Smooth muscle cell (in vitro differentiated cells): ENCODE measurements around the gene IL17RD. TPM values are rescaled to one million over a fixed set of nuclear protein-coding genes. Genes with fewer than 3 reads are reported as not detected.
A peak's percentile ranks its signal among the peaks of the same experiment; 100 is the strongest.

Experiments used
- DNase-seq: peaks from one replicate; lab custom pipeline; 2025; ENCODE audit not compliant: unreplicated experiment; lab: John Stamatoyannopoulos, UW
- H2AFZ ChIP-seq: fragments of 200-600 bp; sonication (generic); 2 replicates; pipeline ENCODE4 v1.6.0; 2016; ENCODE audit warnings: antibody characterized with exemption, low read depth, mild to moderate bottlenecking
- H3F3A ChIP-seq: fragments of 200-600 bp; sonication (generic); 2 replicates; pipeline ENCODE4 v1.6.0; 2017; ENCODE audit warnings: antibody characterized with exemption, low read depth
- H3K27ac ChIP-seq: fragments of 200-600 bp; sonication (generic); 2 replicates; pipeline ENCODE4 v1.5.1; 2016; ENCODE audit warnings: low read depth, mild to moderate bottlenecking
- H3K27me3 ChIP-seq: fragments of 200-600 bp; sonication (generic); 2 replicates; pipeline ENCODE4 v1.6.1; 2016; ENCODE audit warnings: low read depth, mild to moderate bottlenecking
- H3K36me3 ChIP-seq: fragments of 200-600 bp; sonication (generic); 2 replicates; pipeline ENCODE4 v1.5.1; 2016; ENCODE audit warnings: low read depth
- H3K4me1 ChIP-seq: fragments of 200-600 bp; sonication (generic); 2 replicates; pipeline ENCODE4 v1.5.1; 2016; ENCODE audit warnings: low read depth
- H3K4me2 ChIP-seq: fragments of 200-600 bp; sonication (generic); 2 replicates; pipeline ENCODE4 v1.6.0; 2016; ENCODE audit warnings: mild to moderate bottlenecking
- H3K4me3 ChIP-seq: fragments of 200-600 bp; sonication (generic); 2 replicates; pipeline ENCODE4 v1.5.1; 2016; ENCODE audit warnings: mild to moderate bottlenecking
- H3K79me2 ChIP-seq: fragments of 200-600 bp; sonication (generic); 2 replicates; pipeline ENCODE4 v1.6.0; 2016; ENCODE audit warnings: low read depth, mild to moderate bottlenecking
- H3K9ac ChIP-seq: fragments of 200-600 bp; sonication (generic); 2 replicates; pipeline ENCODE4 v1.6.0; 2016; ENCODE audit warnings: low read depth
- H3K9me3 ChIP-seq: fragments of 200-600 bp; sonication (generic); replicated peaks from 2 replicates; pipeline ENCODE4 v1.5.1; 2016; ENCODE audit warnings: low read depth
- H4K20me1 ChIP-seq: fragments of 200-600 bp; sonication (generic); 2 replicates; pipeline ENCODE4 v1.6.0; 2016; ENCODE audit warnings: low read depth
- CTCF ChIP-seq: fragments of 200-600 bp; sonication (generic); IDR thresholded peaks from 2 replicates; pipeline ENCODE4 v1.5.1; 2017; ENCODE audit warnings: borderline replicate concordance, mild to moderate bottlenecking, antibody characterized with exemption; ENCODE audit not compliant: insufficient read depth, poor library complexity, severe bottlenecking
- WGBS: methylation state at CpG from one replicate; pipeline ENCODE4 v1.1.7; 2016; ENCODE audit warnings: low lambda C conversion rate; 5-methylcytosine and 5-hydroxymethylcytosine counted together
- polyA plus RNA-seq: library from polyadenylated mRNA; unstranded; fragments of >200 nt; fragmentation: Nextera tagmentation; extraction: Ambion mirVana; gene quantifications from 2 replicates; pipeline ENCODE4 v1.2.1, GENCODE V29; 2016
- total RNA-seq: library from RNA; depleted of rRNA; stranded (reverse); fragments of >200 nt; gene quantifications from 2 replicates; pipeline ENCODE4 v1.2.3, GENCODE V29; 2014

IL17RD gene
- total and polyA plus RNA-seq, 2 experiments from 2014 or later: 0.59 to 1.9 TPM

DNA sequence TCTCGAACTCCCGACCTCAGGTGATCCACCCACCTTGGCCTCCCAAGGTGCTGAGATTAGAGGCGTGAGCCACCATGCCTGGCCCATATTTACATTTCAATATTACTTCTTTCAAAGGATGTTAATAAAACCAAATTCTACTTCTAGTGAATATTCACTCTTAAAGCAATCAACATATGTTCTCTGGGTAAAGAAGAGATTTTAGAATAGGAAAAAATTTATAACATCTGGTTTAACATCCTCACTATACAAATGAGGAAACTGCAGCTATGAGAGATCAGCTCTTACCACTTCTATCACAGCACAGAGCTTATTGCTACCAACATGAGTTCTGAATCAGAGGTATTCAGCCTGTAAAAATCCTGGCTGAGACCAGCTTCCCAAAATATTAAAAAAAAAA lies 48.7 kb downstream of the IL17RD start:
- Histone ChIP-seq H3K27ac (no peak overlapping the region), H3K9ac (no peak overlapping the region), H3K9me3 (no peaks in the 10 kb centered on the region), H2AFZ (no peak overlapping the region), H3K4me1 (peaks cover 1% of the 10 kb centered on the region), H3K36me3 (no peaks in the 10 kb centered on the region), H3K4me3 (no peak overlapping the region), H3K27me3 (no peaks in the 10 kb centered on the region), H3K4me2 (no peak overlapping the region), H4K20me1 (no peaks in the 10 kb centered on the region), H3K79me2 (no peaks in the 10 kb centered on the region), H3F3A (no peaks in the 10 kb centered on the region)
- 94% methylated on average over 3 of the region's 3 CpGs for WGBS
- TF ChIP-seq CTCF: no peak
- DNase-seq: no peak

DNA sequence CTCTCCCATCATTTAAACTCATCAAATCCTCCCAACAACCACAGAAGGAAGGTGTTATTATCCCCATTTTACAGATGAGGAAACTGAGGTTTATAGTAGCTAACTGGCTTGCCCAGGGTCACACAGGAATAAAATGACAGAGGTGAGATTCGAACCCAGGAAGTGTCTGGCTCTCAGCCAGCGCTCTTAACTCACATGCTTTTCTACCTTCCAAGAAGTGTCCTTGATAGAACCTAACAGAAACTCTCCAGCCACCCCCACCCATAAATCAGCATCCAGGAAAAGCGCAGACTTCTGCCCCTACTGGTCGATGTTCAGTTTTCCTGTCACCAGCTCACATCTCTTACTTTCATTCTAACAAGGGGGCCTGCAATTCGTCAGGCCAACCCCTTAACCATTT lies 52.9 kb downstream of the IL17RD start:
- Histone ChIP-seq H3K9ac (no peak overlapping the region), H3K27me3 (no peaks in the 10 kb centered on the region), H3K79me2 (no peaks in the 10 kb centered on the region), H3K9me3 (no peaks in the 10 kb centered on the region), H3K4me1 (peaks cover 22% of the 10 kb centered on the region), H4K20me1 (no peaks in the 10 kb centered on the region), H3K4me3 (no peak overlapping the region), H2AFZ (no peak overlapping the region), H3K4me2 (peak overlapping the region; percentile 46), H3K36me3 (no peaks in the 10 kb centered on the region), H3F3A (peaks cover 7% of the 10 kb centered on the region), H3K27ac (peak overlapping the region; percentile 50)
- no peak for DNase-seq
- peak; percentile 18 for TF ChIP-seq CTCF
- WGBS: 68% methylated on average over 5 of the region's 5 CpGs

DNA sequence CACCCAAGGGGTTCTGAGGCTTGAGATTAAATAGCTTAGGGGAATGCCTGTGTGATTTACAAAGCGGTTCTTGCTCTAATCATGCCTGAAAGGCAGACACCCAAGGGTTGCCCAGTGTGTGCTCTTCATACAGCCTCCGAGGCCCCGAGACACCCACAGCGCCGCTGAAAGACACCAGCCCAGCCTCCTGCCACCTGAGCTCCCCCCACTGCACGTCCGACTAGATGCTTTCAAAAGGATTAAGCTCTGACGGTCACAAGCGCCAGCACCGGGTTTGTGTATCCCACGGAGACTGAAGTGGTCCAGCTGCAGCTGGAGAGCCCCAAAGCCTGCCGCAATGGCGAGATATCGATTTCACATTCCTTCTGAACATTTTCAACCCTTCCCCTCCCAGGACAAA lies 54.4 kb downstream of the IL17RD start:
- WGBS: 67% methylated on average over 14 of the region's 14 CpGs
- no peak for TF ChIP-seq CTCF
- no peak overlapping the region for H3K9ac ChIP-seq
- peaks cover 7% of the 10 kb centered on the region for H3F3A ChIP-seq
- H3K27me3 ChIP-seq: no peaks in the 10 kb centered on the region
- no peaks in the 10 kb centered on the region for H3K36me3 ChIP-seq
- H4K20me1 ChIP-seq: no peaks in the 10 kb centered on the region
- H3K4me3 ChIP-seq: no peak overlapping the region
- no peak for DNase-seq
- H2AFZ ChIP-seq: no peak overlapping the region
- H3K4me2 ChIP-seq: peak overlapping the region; percentile 55
- peak overlapping the region; percentile 50 for H3K27ac ChIP-seq
- H3K9me3 ChIP-seq: no peaks in the 10 kb centered on the region
- peaks cover 22% of the 10 kb centered on the region for H3K4me1 ChIP-seq
- H3K79me2 ChIP-seq: no peaks in the 10 kb centered on the region

GRCh38 chr3:57110214-57110613 lies 54.9 kb downstream of the IL17RD start:
- WGBS: 83% methylated on average over 4 of the region's 4 CpGs
- H2AFZ ChIP-seq: no peak overlapping the region
- no peaks in the 10 kb centered on the region for H4K20me1 ChIP-seq
- no peak overlapping the region for H3K9ac ChIP-seq
- peaks cover 22% of the 10 kb centered on the region for H3K4me1 ChIP-seq
- H3K36me3 ChIP-seq: no peaks in the 10 kb centered on the region
- no peak overlapping the region for H3K4me3 ChIP-seq
- peaks cover 7% of the 10 kb centered on the region for H3F3A ChIP-seq
- no peaks in the 10 kb centered on the region for H3K79me2 ChIP-seq
- DNase-seq: no peak
- H3K27ac ChIP-seq: no peak overlapping the region
- no peak for TF ChIP-seq CTCF
- no peaks in the 10 kb centered on the region for H3K27me3 ChIP-seq
- no peak overlapping the region for H3K4me2 ChIP-seq
- no peaks in the 10 kb centered on the region for H3K9me3 ChIP-seq
